ENCODE results near the gene ESF1.

ESF1 gene, protein sequence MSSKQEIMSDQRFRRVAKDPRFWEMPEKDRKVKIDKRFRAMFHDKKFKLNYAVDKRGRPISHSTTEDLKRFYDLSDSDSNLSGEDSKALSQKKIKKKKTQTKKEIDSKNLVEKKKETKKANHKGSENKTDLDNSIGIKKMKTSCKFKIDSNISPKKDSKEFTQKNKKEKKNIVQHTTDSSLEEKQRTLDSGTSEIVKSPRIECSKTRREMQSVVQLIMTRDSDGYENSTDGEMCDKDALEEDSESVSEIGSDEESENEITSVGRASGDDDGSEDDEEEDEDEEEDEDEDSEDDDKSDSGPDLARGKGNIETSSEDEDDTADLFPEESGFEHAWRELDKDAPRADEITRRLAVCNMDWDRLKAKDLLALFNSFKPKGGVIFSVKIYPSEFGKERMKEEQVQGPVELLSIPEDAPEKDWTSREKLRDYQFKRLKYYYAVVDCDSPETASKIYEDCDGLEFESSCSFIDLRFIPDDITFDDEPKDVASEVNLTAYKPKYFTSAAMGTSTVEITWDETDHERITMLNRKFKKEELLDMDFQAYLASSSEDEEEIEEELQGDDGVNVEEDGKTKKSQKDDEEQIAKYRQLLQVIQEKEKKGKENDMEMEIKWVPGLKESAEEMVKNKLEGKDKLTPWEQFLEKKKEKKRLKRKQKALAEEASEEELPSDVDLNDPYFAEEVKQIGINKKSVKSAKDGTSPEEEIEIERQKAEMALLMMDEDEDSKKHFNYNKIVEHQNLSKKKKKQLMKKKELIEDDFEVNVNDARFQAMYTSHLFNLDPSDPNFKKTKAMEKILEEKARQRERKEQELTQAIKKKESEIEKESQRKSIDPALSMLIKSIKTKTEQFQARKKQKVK

DNA sequence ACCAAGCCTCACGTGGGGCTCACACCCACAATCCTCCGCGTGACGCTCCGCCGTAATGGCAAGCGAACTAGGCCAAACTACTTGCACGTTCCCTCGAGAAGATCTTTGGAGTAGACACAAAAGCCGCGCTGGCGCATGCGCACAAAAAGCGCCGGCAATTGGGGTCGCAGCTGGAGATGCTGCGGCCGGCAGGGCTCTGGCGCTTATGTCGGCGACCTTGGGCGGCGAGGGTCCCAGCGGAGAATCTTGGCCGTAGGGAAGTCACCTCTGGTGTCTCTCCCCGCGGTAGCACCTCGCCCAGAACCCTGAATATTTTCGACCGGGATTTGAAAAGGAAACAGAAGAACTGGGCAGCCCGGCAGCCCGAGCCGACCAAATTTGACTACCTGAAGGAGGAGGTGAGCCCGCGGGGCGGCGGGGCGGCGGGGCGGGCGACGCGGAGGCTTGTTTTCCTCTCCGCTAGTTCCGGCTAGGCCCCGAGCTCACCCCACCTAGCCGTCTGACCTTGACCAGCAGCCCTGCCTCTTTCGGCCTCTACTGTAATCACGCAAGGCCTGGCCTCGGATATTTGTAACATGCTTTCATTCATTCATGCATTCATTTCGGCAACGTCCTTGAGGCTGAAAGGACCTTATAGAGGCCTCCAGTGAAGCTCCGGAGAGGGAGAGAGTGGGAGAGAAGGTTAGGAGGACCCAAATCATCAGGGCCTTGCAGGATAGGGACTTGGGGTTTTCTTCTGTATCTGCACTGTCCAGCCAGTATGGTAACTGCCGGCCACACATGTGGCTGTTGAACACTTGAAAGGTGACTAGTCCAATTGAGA, at the start of gene ESF1, which contains the start of gene NDUFAF5:
TSS of gene ESF1 (minus strand) at position 27 of the 823 bp plus-strand sequence. CDS start 1,779 bp downstream, outside the sequence.
TSS of gene NDUFAF5 (plus strand) at position 136 of the 823 bp plus-strand sequence. CDS start at position 177, 41 bp downstream.
- no peak for TF ChIP-seq GATA3 (IDR thresholded peaks at IDR 0.05; ENCODE audit: low read depth, low read length)
- 0 out of 2 replicates have a peak, but pooled peaks have one; percentile 41 for TF ChIP-seq GATA2 (IDR thresholded peaks at IDR 0.05; ENCODE audit: low read depth, low read length)

DNA sequence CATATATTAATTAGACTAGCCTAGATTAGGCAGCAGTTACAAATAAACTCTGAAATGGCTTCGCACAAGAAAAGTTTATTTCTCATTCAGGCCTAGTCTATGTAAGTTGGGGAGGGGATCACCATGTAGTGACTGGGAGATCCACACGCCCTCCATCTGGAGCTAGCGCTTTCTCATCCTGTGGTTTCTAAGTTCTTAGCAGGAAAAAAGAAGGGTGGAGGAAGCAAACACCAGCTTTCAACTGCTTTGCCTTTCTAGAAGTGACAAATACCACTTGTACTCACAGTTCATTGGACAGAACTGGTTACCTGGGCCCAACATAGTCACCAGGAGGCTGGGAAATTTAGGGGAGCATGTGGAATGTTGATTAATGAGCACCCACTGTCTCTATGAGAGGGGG, 46.8 kb upstream of the ESF1 start:
- TF ChIP-seq GATA2 (IDR thresholded peaks at IDR 0.05; ENCODE audit: low read depth, low read length) = no peak
- no peak for TF ChIP-seq GATA3 (IDR thresholded peaks at IDR 0.05; ENCODE audit: low read depth, low read length)

- TF ChIP-seq GATA3 (IDR thresholded peaks at IDR 0.05; ENCODE audit: low read depth, low read length) (no peak), GATA2 (IDR thresholded peaks at IDR 0.05; ENCODE audit: low read depth, low read length) (no peak)
Measured at GRCh38 chr20:13825465-13825864, 40.7 kb upstream of the ESF1 start.

GRCh38 chr20:13824459-13824858, 39.7 kb upstream of the ESF1 start:
- TF ChIP-seq GATA2 (IDR thresholded peaks at IDR 0.05; ENCODE audit: low read depth, low read length) = no peak
- TF ChIP-seq GATA3 (IDR thresholded peaks at IDR 0.05; ENCODE audit: low read depth, low read length) = no peak

DNA sequence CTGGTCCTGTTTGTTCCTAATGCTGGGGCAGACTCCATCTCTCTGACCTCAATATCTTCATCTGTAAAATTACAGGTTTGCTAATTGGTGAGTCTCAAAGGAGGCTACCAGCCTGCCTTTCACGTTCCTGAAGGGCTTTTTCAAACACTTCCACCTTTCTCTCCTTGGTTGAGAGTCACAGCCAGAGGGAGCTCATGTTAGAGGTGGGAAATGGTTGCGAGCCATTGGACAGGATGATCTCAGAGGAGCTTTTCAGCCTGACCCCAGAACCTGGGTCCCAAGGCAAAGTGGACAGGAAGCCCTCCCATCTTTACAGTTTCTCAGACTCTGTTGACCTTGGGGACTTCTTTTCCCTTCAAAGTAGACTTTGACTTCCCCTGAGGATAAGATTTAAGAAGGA, 37.7 kb upstream of the ESF1 start:
- TF ChIP-seq GATA3 (IDR thresholded peaks at IDR 0.05; ENCODE audit: low read depth, low read length) (no peak), GATA2 (IDR thresholded peaks at IDR 0.05; ENCODE audit: low read depth, low read length) (no peak)

DNA sequence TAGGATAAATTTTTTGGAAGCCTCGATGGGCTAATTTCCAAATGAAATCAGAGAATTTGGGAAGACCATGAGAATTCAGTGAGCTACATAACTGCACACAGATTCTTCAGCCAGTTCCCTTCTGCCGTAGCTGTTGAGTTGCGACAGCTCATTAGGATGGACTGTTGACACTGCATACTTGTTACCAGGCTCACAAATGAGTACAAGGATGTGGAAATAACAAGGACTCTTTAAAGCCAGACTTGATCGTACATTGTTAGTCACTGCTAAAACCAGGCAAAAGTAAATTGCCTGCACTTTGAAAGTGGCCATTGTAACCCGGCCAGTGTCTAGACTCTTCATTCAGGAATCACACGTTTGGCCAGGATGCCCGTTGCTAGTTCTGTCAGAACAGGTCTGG, 37.2 kb upstream of the ESF1 start:
- TF ChIP-seq GATA2 (IDR thresholded peaks at IDR 0.05; ENCODE audit: low read depth, low read length) = no peak
- no peak for TF ChIP-seq GATA3 (IDR thresholded peaks at IDR 0.05; ENCODE audit: low read depth, low read length)

DNA sequence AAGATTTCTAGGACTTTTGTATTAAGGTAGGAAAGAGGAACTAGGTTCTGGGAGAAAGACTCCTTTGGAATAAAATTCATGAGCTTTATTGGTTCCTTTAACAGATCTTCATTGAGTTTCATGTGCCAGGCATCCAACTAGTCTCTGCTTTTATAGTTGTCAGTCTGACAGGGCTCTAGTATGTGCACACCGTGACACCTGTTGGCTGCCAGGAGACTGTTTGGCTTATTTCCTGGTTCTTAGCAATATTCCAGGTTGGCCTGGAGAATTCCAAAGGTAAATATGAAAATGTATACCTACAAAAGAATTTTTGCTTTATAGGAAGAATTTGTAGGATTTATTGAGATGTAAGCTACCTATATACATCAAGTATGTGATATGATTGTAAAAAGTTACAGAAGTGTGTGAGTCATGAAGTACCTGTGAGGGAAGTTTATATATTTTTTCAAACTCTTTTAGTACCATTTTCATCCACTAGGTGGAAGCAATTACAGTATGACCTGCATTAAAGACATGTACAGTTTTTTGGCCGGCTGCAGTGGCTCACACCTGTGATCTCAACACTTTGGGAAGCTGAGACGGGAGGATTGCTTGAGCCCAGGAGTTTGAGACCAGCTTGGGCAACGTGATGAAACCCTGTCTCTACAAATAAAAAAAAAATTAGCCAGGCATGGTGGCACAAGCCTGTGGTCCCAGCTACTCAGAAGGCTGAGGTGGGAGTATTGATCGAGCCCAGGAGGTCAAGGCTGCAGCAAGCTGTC, 35.3 kb upstream of the ESF1 start:
- no peak for TF ChIP-seq GATA2 (IDR thresholded peaks at IDR 0.05; ENCODE audit: low read depth, low read length)
- no peak for TF ChIP-seq GATA3 (IDR thresholded peaks at IDR 0.05; ENCODE audit: low read depth, low read length)

- no peak for TF ChIP-seq GATA2 (IDR thresholded peaks at IDR 0.05; ENCODE audit: low read depth, low read length)
- TF ChIP-seq GATA3 (IDR thresholded peaks at IDR 0.05; ENCODE audit: low read depth, low read length) = no peak
Measured at GRCh38 chr20:13817342-13817741, 32.6 kb upstream of the ESF1 start.

- TF ChIP-seq GATA2 (IDR thresholded peaks at IDR 0.05; ENCODE audit: low read depth, low read length) (no peak), GATA3 (IDR thresholded peaks at IDR 0.05; ENCODE audit: low read depth, low read length) (no peak)
Measured at GRCh38 chr20:13816757-13817156, 32.0 kb upstream of the ESF1 start.

GRCh38 chr20:13814672-13815071, 30.0 kb upstream of the ESF1 start:
- TF ChIP-seq GATA2 (IDR thresholded peaks at IDR 0.05; ENCODE audit: low read depth, low read length) (no peak), GATA3 (IDR thresholded peaks at IDR 0.05; ENCODE audit: low read depth, low read length) (no peak)

GRCh38 chr20:13813910-13814309, 29.2 kb upstream of the ESF1 start:
- TF ChIP-seq GATA2 (IDR thresholded peaks at IDR 0.05; ENCODE audit: low read depth, low read length) (no peak), GATA3 (IDR thresholded peaks at IDR 0.05; ENCODE audit: low read depth, low read length) (no peak)

DNA sequence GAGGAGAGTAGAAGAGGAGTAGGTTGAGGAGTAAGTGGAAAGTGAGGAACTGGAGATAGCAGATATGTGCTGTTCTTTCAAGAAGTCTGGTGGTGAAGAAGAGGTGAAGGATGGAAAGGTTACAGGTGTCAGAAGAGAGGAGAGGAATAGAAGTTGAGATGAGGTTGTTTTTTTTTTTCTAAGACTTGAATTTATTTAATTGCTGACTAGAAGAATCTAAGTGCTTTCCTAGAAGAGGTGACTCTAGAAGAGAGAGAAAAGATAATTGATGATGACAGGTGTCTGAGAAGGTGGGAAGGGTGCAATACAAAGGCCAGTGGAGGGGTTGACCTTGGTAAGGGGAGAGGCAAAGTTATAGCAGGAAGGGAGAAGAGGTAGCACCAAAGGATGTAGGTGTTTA, 25.7 kb upstream of the ESF1 start:
- TF ChIP-seq GATA3 (IDR thresholded peaks at IDR 0.05; ENCODE audit: low read depth, low read length) = no peak
- TF ChIP-seq GATA2 (IDR thresholded peaks at IDR 0.05; ENCODE audit: low read depth, low read length) = no peak

DNA sequence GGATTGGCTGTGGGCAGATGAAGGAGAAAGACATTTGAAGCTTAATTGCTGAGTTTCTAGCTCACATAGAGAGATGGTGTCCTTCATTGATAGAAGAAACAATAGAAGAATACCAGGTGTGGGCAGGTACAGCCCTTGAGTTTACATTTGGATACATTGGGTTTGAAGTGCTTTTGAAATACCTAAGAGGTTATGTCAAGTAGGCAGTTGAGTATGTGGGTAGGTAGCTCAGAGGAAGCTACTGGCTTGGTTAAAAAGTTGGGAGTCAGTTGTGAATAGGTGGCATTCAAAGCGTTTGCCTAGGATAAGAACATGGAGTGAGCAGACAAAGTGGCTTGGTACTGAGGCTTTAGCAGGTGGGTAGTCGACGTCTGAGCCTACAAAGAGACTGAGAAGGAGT, 25.1 kb upstream of the ESF1 start:
- TF ChIP-seq GATA2 (IDR thresholded peaks at IDR 0.05; ENCODE audit: low read depth, low read length) = no peak
- TF ChIP-seq GATA3 (IDR thresholded peaks at IDR 0.05; ENCODE audit: low read depth, low read length) = no peak
